Neuron (in vitro differentiated cells): Measurements from ENCODE around the gene TRPV4.

ENCODE experiments used
- H2AFZ ChIP-seq: one replicate; pipeline ENCODE4 v1.6.1; 2013; ENCODE audit warnings: low read depth, mild to moderate bottlenecking, inconsistent platforms, low read length, moderate library complexity
- H3K27me3 ChIP-seq: one replicate; pipeline ENCODE4 v1.6.1; 2013; ENCODE audit warnings: low read length; ENCODE audit not compliant: insufficient read depth
- H3K36me3 ChIP-seq: one replicate; pipeline ENCODE4 v1.6.1; 2013; ENCODE audit warnings: low read length; ENCODE audit not compliant: insufficient read depth
- H3K4me1 ChIP-seq: one replicate; pipeline ENCODE4 v1.6.1; 2013; ENCODE audit warnings: low read length; ENCODE audit not compliant: insufficient read depth
- H3K4me3 ChIP-seq: 2 replicates; pipeline ENCODE4 v1.5.1; 2013; ENCODE audit warnings: mild to moderate bottlenecking, low read length, moderate library complexity
- H3K9me3 ChIP-seq: one replicate; pipeline ENCODE4 v1.6.1; 2013; ENCODE audit warnings: low read length

TRPV4 gene

GRCh38 chr12:109736552-109737108, 96.6 kb downstream of the TRPV4 start:
- Histone ChIP-seq H3K27me3 (no peaks in the 10 kb centered on the region), H3K36me3 (no peaks in the 10 kb centered on the region), H3K9me3 (no peaks in the 10 kb centered on the region), H2AFZ (no peak overlapping the region), H3K4me3 (no peak overlapping the region), H3K4me1 (peaks cover 61% of the 10 kb centered on the region)

GRCh38 chr12:109735825-109736551, 97.2 kb downstream of the TRPV4 start:
- Histone ChIP-seq H3K4me3 (no peak overlapping the region), H3K4me1 (peaks cover 62% of the 10 kb centered on the region), H3K36me3 (no peaks in the 10 kb centered on the region), H2AFZ (no peak overlapping the region), H3K9me3 (no peaks in the 10 kb centered on the region), H3K27me3 (no peaks in the 10 kb centered on the region)

- Histone ChIP-seq H3K9me3 (no peaks in the 10 kb centered on the region), H3K4me1 (peaks cover 62% of the 10 kb centered on the region), H3K27me3 (no peaks in the 10 kb centered on the region), H3K4me3 (no peak overlapping the region), H2AFZ (no peak overlapping the region), H3K36me3 (no peaks in the 10 kb centered on the region)
These were observed 98.1 kb downstream of the TRPV4 start for GRCh38 chr12:109735051-109735521.

GRCh38 chr12:109734219-109735000, 98.8 kb downstream of the TRPV4 start:
- Histone ChIP-seq H3K4me3 (no peak overlapping the region), H2AFZ (no peak overlapping the region), H3K36me3 (no peaks in the 10 kb centered on the region), H3K9me3 (no peaks in the 10 kb centered on the region), H3K4me1 (peaks cover 58% of the 10 kb centered on the region), H3K27me3 (no peaks in the 10 kb centered on the region)
